Vagina (tissue), 2 donors: Measurements from ENCODE around the gene DDX17.

Experiments used
- POLR2A ChIP-seq, 2 donors: fragments of 450-650 bp; IDR thresholded peaks; one replicate each; pipeline ENCODE4 v1.6.1; 2017; ENCODE audit warnings: antibody characterized with exemption in 2 of 2, mild to moderate bottlenecking in 2 of 2, moderate library complexity in 2 of 2
- POLR2AphosphoS5 ChIP-seq, 2 donors: sonication (generic); formaldehyde crosslinking; IDR thresholded peaks; one replicate each; pipeline ENCODE4 v1.9.0; 2017; ENCODE audit warnings: antibody characterized with exemption in 2 of 2, mild to moderate bottlenecking in 2 of 2, low read depth in 1 of 2; ENCODE audit not compliant: insufficient read depth in 1 of 2
- TF ChIP-seq, protein P1 (sequence below), 3 experiments: fragments of 450-650 bp in 2 of 3; fragments of 200-600 bp in 1 of 3; sonication (generic) in 1 of 3; IDR thresholded peaks; one replicate each; pipeline ENCODE4 v1.5.1; 2017 to 2019; ENCODE audit warnings: antibody characterized with exemption in 3 of 3, mild to moderate bottlenecking in 2 of 3, moderate library complexity in 2 of 3

GRCh38 chr22:38437416-38437815, 68.7 kb downstream of the DDX17 start:
- TF ChIP-seq, protein P1, sequence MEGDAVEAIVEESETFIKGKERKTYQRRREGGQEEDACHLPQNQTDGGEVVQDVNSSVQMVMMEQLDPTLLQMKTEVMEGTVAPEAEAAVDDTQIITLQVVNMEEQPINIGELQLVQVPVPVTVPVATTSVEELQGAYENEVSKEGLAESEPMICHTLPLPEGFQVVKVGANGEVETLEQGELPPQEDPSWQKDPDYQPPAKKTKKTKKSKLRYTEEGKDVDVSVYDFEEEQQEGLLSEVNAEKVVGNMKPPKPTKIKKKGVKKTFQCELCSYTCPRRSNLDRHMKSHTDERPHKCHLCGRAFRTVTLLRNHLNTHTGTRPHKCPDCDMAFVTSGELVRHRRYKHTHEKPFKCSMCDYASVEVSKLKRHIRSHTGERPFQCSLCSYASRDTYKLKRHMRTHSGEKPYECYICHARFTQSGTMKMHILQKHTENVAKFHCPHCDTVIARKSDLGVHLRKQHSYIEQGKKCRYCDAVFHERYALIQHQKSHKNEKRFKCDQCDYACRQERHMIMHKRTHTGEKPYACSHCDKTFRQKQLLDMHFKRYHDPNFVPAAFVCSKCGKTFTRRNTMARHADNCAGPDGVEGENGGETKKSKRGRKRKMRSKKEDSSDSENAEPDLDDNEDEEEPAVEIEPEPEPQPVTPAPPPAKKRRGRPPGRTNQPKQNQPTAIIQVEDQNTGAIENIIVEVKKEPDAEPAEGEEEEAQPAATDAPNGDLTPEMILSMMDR (IDR thresholded peaks at IDR 0.05), result no peak
- no peak for TF ChIP-seq POLR2A (IDR thresholded peaks at IDR 0.05)
- TF ChIP-seq POLR2AphosphoS5 (IDR thresholded peaks at IDR 0.05; ENCODE audit: insufficient read depth in 1 of 2, low read depth in 1 of 2), result no peak
